ENCODE data around the gene ZNF155.
A peak's percentile ranks its signal among the peaks of the same experiment; 100 is the strongest.
"Not testable (repeated sequence)": the region's sequence is repeated elsewhere in the genome, so short reads cannot be mapped to it uniquely, and the experiment has no call there.

The ZNF155 gene

DNA sequence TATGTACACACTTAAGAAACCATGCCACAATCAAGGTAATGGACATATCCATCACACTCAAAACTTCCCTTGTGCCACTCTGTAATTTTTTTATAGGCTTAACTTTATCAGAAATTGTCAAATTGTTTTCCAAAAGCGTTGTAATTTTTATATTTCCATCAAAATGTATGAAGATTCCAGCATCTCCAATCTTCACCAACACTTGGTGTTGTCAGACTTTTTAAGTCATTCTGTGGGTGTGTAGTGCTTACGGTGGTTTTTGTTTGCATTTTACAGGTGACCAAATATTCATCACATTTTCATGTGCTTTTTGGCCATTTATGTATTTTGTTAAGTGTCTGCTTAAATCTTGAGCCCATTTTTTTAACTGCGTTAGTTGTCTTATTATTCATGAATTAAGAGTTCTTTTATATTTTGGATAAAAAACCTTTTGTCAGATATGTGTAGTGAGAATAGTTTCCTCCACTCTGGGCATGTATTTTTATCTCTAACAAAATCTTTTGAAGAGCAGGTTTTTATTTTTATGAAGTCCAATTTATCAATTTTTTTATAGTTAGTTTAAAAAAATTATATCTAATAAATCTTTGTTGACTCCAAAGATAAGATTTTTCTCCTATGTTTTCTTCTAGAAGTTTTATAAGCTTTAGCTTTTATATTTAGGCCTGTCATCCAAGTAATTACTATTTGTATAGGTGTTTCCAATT, 44.3 kb upstream of the ZNF155 start:
- peaks cover 15% of the 10 kb centered on the region for H3K9me3 ChIP-seq (ENCODE audit: control insufficient read depth, insufficient read depth, low read depth, low read length)
- POLR2A ChIA-PET = no interaction called here
- CTCF ChIA-PET = interaction anchor here (0.6 to 0.9 kb wide), 6 partner anchors 12 to 404 kb away, joined by 3 to 4 read pairs (median 3); no protein-coding TSS in a partner anchor
- H3K4me1 ChIP-seq (ENCODE audit: control insufficient read depth, insufficient read depth, low read length) = peaks cover 7% of the 10 kb centered on the region
- no peak overlapping the region for H3K27ac ChIP-seq (ENCODE audit: extremely low read depth, low read depth, low read length)
- TF ChIP-seq SETDB1 (IDR thresholded peaks at IDR 0.05; ENCODE audit: insufficient read length, low read length) = peak; percentile 38
- TF ChIP-seq, protein P1, sequence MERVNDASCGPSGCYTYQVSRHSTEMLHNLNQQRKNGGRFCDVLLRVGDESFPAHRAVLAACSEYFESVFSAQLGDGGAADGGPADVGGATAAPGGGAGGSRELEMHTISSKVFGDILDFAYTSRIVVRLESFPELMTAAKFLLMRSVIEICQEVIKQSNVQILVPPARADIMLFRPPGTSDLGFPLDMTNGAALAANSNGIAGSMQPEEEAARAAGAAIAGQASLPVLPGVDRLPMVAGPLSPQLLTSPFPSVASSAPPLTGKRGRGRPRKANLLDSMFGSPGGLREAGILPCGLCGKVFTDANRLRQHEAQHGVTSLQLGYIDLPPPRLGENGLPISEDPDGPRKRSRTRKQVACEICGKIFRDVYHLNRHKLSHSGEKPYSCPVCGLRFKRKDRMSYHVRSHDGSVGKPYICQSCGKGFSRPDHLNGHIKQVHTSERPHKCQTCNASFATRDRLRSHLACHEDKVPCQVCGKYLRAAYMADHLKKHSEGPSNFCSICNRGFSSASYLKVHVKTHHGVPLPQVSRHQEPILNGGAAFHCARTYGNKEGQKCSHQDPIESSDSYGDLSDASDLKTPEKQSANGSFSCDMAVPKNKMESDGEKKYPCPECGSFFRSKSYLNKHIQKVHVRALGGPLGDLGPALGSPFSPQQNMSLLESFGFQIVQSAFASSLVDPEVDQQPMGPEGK (tag by site-specific recombination; IDR thresholded peaks at IDR 0.05) = no peak
- TF ChIP-seq ZNF184 (tag by site-specific recombination; IDR thresholded peaks at IDR 0.05) = peak; percentile 99
- no peak overlapping the region for H3K4me3 ChIP-seq (ENCODE audit: low read depth, low read length)
- H3K36me3 ChIP-seq (ENCODE audit: control insufficient read depth in 2 of 2, insufficient read depth in 1 of 2, low read length in 2 of 2) = 0 out of 3 replicates have a peak, but pooled peaks cover 0 to 4% of the 10 kb centered on the region in 2 experiments

DNA sequence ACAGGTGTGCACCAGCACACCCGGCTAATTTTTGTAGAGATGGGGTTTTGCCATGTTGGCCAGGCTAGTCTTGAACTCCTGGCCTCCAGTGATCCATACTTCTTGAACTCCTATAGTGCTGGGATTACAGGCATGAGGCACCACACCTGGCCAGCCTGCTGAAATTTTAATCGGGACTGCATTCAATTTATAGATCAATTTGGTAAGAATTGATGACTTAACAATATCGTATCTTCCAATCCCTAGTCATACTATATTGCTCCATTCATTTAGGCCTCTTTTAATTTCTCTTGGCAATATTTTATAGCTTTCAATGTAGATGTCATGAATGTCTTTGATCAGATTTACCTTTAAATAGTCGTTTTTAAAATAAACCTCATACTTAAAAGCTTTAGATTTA, 43.3 kb upstream of the ZNF155 start:
- ChIA-PET POLR2A (interaction anchor here (0.7 to 1.4 kb wide), 2 partner anchors 10 to 17 kb away, joined by 4 to 5 read pairs; partner anchors contain the start of gene ZNF221), CTCF (interaction anchor here (0.6 to 1.1 kb wide), 5 partner anchors 11 to 857 kb away, joined by 3 to 5 read pairs (median 4); partner anchors contain the start of gene ZNF221)
- Histone ChIP-seq H3K36me3 (ENCODE audit: control insufficient read depth in 2 of 2, insufficient read depth in 1 of 2, low read length in 2 of 2) (0 out of 3 replicates have a peak, but pooled peaks cover 0 to 4% of the 10 kb centered on the region in 2 experiments), H3K4me1 (ENCODE audit: control insufficient read depth, insufficient read depth, low read length) (peaks cover 5% of the 10 kb centered on the region), H3K4me3 (ENCODE audit: low read depth, low read length) (no peak overlapping the region), H3K9me3 (ENCODE audit: control insufficient read depth, insufficient read depth, low read depth, low read length) (peaks cover 17% of the 10 kb centered on the region), H3K27ac (ENCODE audit: extremely low read depth, low read depth, low read length) (no peak overlapping the region)
- TF ChIP-seq ZNF785 (tag by site-specific recombination; IDR thresholded peaks at IDR 0.05) = no peak

DNA sequence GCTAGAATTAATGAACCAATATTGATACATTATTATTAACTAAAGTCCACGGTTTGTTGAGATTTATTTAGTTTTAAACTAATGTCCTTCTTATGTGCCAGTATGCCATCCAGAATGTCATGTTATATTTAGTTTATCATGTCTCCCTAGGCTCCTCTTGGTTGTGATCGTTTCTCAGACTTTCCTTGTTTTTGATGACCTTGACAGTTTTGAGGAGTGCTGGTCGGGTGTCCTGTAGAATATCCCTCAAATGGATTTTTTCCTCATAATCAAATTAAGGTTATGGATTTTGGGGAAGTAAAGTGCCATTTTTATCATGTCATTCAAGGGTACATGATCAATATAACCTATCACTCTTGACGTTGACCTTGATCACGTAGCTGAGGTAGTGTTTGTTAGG, 42.8 kb upstream of the ZNF155 start:
- no peaks in the 10 kb centered on the region; the same call in 1 of the 2 replicates for H3K4me1 ChIP-seq (ENCODE audit: control insufficient read depth, insufficient read depth, low read length)
- no peak overlapping the region for H3K27ac ChIP-seq (ENCODE audit: extremely low read depth, low read depth, low read length)
- no peak for TF ChIP-seq ZNF660 (tag by site-specific recombination; IDR thresholded peaks at IDR 0.05)
- CTCF ChIA-PET = interaction anchor here (0.6 to 1.1 kb wide), 3 partner anchors 10 to 857 kb away, joined by 3 to 5 read pairs (median 4); partner anchors contain the start of gene ZNF221
- H3K9me3 ChIP-seq (ENCODE audit: control insufficient read depth, insufficient read depth, low read depth, low read length) = peaks cover 17% of the 10 kb centered on the region
- H3K4me3 ChIP-seq (ENCODE audit: low read depth, low read length) = no peak overlapping the region
- POLR2A ChIA-PET = interaction anchor here (0.6 to 1.4 kb wide), 2 partner anchors 10 to 11 kb away, joined by 5 to 6 read pairs; partner anchors contain the start of gene ZNF221
- H3K36me3 ChIP-seq (ENCODE audit: control insufficient read depth in 2 of 2, insufficient read depth in 1 of 2, low read length in 2 of 2) = 0 out of 3 replicates have a peak, but pooled peaks cover 0 to 4% of the 10 kb centered on the region in 2 experiments

DNA sequence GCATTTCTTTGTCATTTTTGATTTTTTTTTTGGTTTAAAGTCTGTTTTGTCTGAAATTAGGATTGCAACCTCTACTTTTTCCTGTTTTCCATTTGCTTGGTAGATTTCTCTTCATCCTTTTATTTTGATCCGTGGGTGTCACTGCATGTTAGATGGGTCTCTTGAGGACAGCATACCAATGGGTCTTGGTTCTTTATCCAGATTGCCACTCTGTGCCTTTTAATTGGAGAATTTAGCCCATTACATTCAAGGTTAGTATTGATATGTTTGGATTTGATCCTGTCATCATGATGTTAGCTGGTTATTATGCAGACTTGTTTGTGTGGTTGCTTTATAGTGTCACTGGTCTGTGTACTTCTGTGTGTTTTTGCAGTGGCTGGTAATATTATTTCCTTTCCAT, 36.6 kb upstream of the ZNF155 start:
- peaks cover 22% of the 10 kb centered on the region for H3K9me3 ChIP-seq (ENCODE audit: control insufficient read depth, insufficient read depth, low read depth, low read length)
- ChIA-PET POLR2A (interaction anchor here (1.2 to 1.9 kb wide), 2 partner anchors 12 to 46 kb away, joined by 3 to 15 read pairs; partner anchors contain the start of gene ZNF45), CTCF (interaction anchor here (0.7 kb wide), 1 partner anchor 195 kb away, joined by 3 read pairs; no protein-coding TSS in a partner anchor)
- not testable (repeated sequence) for H3K27ac ChIP-seq (ENCODE audit: extremely low read depth, low read depth, low read length); H3K4me1 ChIP-seq (ENCODE audit: control insufficient read depth, insufficient read depth, low read length); H3K4me3 ChIP-seq (ENCODE audit: low read depth, low read length)
- H3K36me3 ChIP-seq (ENCODE audit: control insufficient read depth in 2 of 2, insufficient read depth in 1 of 2, low read length in 2 of 2) = peaks cover 0 to 13% of the 10 kb centered on the region in 2 experiments; a peak in 2 of 3 replicates
- peak; percentile 64 for TF ChIP-seq SETDB1 (IDR thresholded peaks at IDR 0.05; ENCODE audit: insufficient read length, low read length)
- peak; percentile 97 for TF ChIP-seq ZNF529 (tag by site-specific recombination; IDR thresholded peaks at IDR 0.05; ENCODE audit: insufficient replicate concordance)
- TF ChIP-seq, protein P2, sequence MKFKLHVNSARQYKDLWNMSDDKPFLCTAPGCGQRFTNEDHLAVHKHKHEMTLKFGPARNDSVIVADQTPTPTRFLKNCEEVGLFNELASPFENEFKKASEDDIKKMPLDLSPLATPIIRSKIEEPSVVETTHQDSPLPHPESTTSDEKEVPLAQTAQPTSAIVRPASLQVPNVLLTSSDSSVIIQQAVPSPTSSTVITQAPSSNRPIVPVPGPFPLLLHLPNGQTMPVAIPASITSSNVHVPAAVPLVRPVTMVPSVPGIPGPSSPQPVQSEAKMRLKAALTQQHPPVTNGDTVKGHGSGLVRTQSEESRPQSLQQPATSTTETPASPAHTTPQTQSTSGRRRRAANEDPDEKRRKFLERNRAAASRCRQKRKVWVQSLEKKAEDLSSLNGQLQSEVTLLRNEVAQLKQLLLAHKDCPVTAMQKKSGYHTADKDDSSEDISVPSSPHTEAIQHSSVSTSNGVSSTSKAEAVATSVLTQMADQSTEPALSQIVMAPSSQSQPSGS (tag by site-specific recombination; IDR thresholded peaks at IDR 0.05; ENCODE audit: low read depth) = peak; percentile 18; the same call in 1 of the 2 replicates

DNA sequence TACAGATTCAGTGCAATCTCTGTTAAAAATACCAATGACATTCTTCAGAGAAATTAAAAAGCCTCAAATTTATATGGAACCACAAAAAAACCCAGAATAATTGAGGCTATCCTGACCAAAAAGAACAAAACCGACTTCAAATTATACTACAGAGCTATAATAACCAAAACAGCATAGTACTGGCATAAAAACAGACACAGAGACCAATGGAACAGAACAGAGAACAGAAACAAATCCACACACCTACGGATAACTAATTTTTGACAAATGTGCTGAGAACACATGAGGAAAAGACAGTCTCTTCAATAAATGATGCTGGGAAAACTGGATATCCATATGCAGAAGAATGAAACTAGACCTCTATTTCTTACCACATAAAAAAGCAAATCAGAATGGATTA, 34.2 kb upstream of the ZNF155 start:
- Histone ChIP-seq H3K36me3 (ENCODE audit: control insufficient read depth in 2 of 2, insufficient read depth in 1 of 2, low read length in 2 of 2) (peaks cover 12 to 27% of the 10 kb centered on the region in 2 experiments), H3K9me3 (ENCODE audit: control insufficient read depth, insufficient read depth, low read depth, low read length) (peaks cover 21% of the 10 kb centered on the region)
- TF ChIP-seq, protein P3, sequence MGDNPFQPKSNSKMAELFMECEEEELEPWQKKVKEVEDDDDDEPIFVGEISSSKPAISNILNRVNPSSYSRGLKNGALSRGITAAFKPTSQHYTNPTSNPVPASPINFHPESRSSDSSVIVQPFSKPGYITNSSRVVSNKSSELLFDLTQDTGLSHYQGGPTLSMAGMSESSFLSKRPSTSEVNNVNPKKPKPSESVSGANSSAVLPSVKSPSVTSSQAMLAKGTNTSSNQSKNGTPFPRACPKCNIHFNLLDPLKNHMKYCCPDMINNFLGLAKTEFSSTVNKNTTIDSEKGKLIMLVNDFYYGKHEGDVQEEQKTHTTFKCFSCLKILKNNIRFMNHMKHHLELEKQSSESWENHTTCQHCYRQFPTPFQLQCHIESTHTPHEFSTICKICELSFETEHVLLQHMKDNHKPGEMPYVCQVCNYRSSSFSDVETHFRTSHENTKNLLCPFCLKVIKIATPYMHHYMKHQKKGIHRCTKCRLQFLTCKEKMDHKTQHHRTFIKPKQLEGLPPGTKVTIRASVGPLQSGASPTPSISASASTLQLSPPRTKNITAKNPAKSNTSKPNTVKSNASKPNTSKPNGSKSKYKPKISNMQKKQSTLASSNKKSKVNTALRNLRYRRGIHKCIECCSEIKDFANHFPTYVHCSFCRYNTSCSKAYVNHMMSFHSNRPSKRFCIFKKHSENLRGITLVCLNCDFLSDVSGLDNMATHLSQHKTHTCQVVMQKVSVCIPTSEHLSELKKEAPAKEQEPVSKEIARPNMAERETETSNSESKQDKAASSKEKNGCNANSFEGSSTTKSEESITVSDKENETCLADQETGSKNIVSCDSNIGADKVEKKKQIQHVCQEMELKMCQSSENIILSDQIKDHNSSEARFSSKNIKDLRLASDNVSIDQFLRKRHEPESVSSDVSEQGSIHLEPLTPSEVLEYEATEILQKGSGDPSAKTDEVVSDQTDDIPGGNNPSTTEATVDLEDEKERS (tag by site-specific recombination; IDR thresholded peaks at IDR 0.05) = peak; percentile 97
- POLR2A ChIA-PET; H3K4me1 ChIP-seq (ENCODE audit: control insufficient read depth, insufficient read depth, low read length); H3K27ac ChIP-seq (ENCODE audit: extremely low read depth, low read depth, low read length); H3K4me3 ChIP-seq (ENCODE audit: low read depth, low read length): not testable (repeated sequence)
- CTCF ChIA-PET = interaction anchor here (1.1 kb wide), 1 partner anchor 14 kb away, joined by 6 read pairs; the partner anchor contains the start of gene ZNF45
